Measurements from ENCODE around the gene LPCAT1. TPM values are rescaled to one million over a fixed set of nuclear protein-coding genes. Genes with fewer than 3 reads are reported as not detected.

The LPCAT1 gene
- total and polyA plus RNA-seq, 2 of the 4 experiments (the other 2 are of a cell fraction) = 17.7 to 33.6 TPM

DNA sequence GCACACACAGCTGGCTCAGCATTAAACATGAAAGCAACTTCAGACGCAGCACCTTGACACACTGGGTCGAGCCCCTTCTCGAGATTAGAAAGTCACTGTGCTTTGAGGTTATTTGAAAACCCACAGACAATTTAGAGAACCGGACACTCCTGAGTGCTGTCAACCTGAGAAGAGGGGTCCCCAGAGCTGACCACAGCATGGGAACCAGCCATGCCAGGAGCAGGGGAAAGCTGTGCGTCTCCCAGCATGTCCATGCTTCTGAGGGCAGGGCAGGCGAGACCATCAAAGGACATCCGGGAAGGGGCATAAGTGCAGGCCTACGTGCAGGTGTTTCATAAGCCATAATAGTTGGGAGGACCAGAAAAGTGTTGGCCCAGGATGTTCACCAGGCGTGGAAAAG, 99.0 kb downstream of the LPCAT1 start:
- ATAC-seq (ENCODE audit: low read depth) = no peak
- intact Hi-C loops (cut with micrococcal nuclease) (no loop called here), in situ Hi-C loops (cut with MboI; ENCODE audit: low sequenced_read_pairs) (no loop called here), dilution Hi-C loops (cut with HindIII; ENCODE audit: low sequenced_read_pairs, unreplicated experiment) (no loop called here)
- Histone ChIP-seq H3K56ac (ENCODE audit: extremely low read depth, insufficient read depth, low read length) (no peak overlapping the region), H3K4me2 (ENCODE audit: low read depth, low read length) (no peak overlapping the region), H4K20me1 (ENCODE audit: insufficient read depth, low read length) (no peaks in the 10 kb centered on the region), H2AK9ac (replicated peaks; ENCODE audit: low read depth, low read length, poor library complexity) (no peak overlapping the region), H2BK20ac (ENCODE audit: low read depth, low read length) (no peak overlapping the region), H3K9me1 (ENCODE audit: insufficient read depth, low read length) (no peaks in the 10 kb centered on the region), H3K18ac (ENCODE audit: low read depth, low read length) (no peak overlapping the region), H3K4me1 (ENCODE audit: control insufficient read depth, insufficient read depth, low read length) (no peaks in the 10 kb centered on the region), H3K27me3 (ENCODE audit: control insufficient read depth, insufficient read depth, low read length) (no peaks in the 10 kb centered on the region), H4K5ac (ENCODE audit: low read depth, low read length) (no peak overlapping the region), H3K36me3 (ENCODE audit: control insufficient read depth, insufficient read depth, low read length) (no peaks in the 10 kb centered on the region), H2BK5ac (ENCODE audit: low read depth, low read length, poor library complexity, severe bottlenecking) (no peak overlapping the region), H2BK15ac (ENCODE audit: low read depth, low read length) (no peak overlapping the region), H3K9ac (ENCODE audit: low read depth, low read length) (no peak overlapping the region), H2AK5ac (ENCODE audit: low read depth, low read length) (no peak overlapping the region), H3K23ac (ENCODE audit: low read depth, low read length) (no peak overlapping the region), H3K4ac (ENCODE audit: low read depth, low read length) (no peak overlapping the region), H3K14ac (replicated peaks; ENCODE audit: low read depth, low read length) (no peak overlapping the region), H4K8ac (ENCODE audit: low read depth in 2 of 2, low read length in 2 of 2) (no peak overlapping the region), H4K91ac (ENCODE audit: insufficient read depth, low read depth, low read length) (no peak overlapping the region), H3K79me1 (ENCODE audit: low read depth in 1 of 2, low read length in 2 of 2) (no peaks in the 10 kb centered on the region), H3K27ac (ENCODE audit: insufficient read depth, low read length) (no peak overlapping the region), H2BK120ac (ENCODE audit: low read depth, low read length) (no peak overlapping the region), H3K4me3 (ENCODE audit: insufficient read depth, low read depth, low read length) (no peak overlapping the region), H3K9me3 (ENCODE audit: control insufficient read depth, insufficient read depth, low read length) (peaks cover 16% of the 10 kb centered on the region), H2AFZ (replicated peaks; ENCODE audit: low read length, poor library complexity) (no peak overlapping the region)
- no peak for DNase-seq
- TF ChIP-seq FOS (IDR thresholded peaks at IDR 0.05; ENCODE audit: low read depth, low read length) (no peak), CEBPB (IDR thresholded peaks at IDR 0.05; ENCODE audit: low read depth, low read length) (no peak), BHLHE40 (IDR thresholded peaks at IDR 0.05; ENCODE audit: low read depth, low read length) (no peak), MAFK (IDR thresholded peaks at IDR 0.05; ENCODE audit: low read depth, low read length) (no peak), RAD21 (IDR thresholded peaks at IDR 0.05; ENCODE audit: low read length) (no peak), CHD1 (IDR thresholded peaks at IDR 0.05; ENCODE audit: low read depth, low read length) (no peak), SMC3 (IDR thresholded peaks at IDR 0.05; ENCODE audit: low read depth, low read length) (no peak), RFX5 (IDR thresholded peaks at IDR 0.05; ENCODE audit: low read depth, low read length) (no peak), POLR2A (IDR thresholded peaks at IDR 0.05; ENCODE audit: low read depth, low read length) (no peak), NFE2L2 (IDR thresholded peaks at IDR 0.05; ENCODE audit: low read depth, low read length) (no peak)
- TF ChIP-seq, protein P1, sequence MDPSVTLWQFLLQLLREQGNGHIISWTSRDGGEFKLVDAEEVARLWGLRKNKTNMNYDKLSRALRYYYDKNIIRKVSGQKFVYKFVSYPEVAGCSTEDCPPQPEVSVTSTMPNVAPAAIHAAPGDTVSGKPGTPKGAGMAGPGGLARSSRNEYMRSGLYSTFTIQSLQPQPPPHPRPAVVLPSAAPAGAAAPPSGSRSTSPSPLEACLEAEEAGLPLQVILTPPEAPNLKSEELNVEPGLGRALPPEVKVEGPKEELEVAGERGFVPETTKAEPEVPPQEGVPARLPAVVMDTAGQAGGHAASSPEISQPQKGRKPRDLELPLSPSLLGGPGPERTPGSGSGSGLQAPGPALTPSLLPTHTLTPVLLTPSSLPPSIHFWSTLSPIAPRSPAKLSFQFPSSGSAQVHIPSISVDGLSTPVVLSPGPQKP (IDR thresholded peaks at IDR 0.05; ENCODE audit: borderline replicate concordance, low read depth, low read length) = no peak
- TF ChIP-seq, protein P2, sequence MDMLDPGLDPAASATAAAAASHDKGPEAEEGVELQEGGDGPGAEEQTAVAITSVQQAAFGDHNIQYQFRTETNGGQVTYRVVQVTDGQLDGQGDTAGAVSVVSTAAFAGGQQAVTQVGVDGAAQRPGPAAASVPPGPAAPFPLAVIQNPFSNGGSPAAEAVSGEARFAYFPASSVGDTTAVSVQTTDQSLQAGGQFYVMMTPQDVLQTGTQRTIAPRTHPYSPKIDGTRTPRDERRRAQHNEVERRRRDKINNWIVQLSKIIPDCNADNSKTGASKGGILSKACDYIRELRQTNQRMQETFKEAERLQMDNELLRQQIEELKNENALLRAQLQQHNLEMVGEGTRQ (IDR thresholded peaks at IDR 0.05; ENCODE audit: low read depth, low read length) = no peak
- CTCF ChIA-PET = no interaction called here
- POLR2A ChIA-PET (ENCODE audit: unreplicated experiment) = no interaction called here
- BruUV-seq (replicated peaks) = no TSS peak
- WGBS, 2 experiments (ENCODE audit: extremely low coverage in 2 of 2, insufficient read length in 1 of 2) = 80% methylated on average over 4 of the region's 9 CpGs; no CpG with 5 or more reads in 1 of the 2 experiments

Measured in IMR-90 (cell line).